Fibroblast of lung (primary cell): Measurements from ENCODE around the gene USF1. TPM values are rescaled to one million over a fixed set of nuclear protein-coding genes. Genes with fewer than 3 reads are reported as not detected.
"Not testable (repeated sequence)": the region's sequence is repeated elsewhere in the genome, so short reads cannot be mapped to it uniquely, and the experiment has no call there.

ENCODE experiments used
- DNase-seq, 2 donors: peaks; one replicate each; pipeline versions ENCODE4 v3.0.0 to v3.0.0-alpha.2; 2010; ENCODE audit warnings: low read depth in 2 of 2
- H2AFZ ChIP-seq: 2 replicates; pipeline ENCODE4 v1.5.1; 2012; ENCODE audit warnings: low read length, control low read depth, inconsistent platforms
- H3K27ac ChIP-seq: 2 replicates; pipeline ENCODE4 v1.5.1; 2011; ENCODE audit warnings: low read length, control low read depth; ENCODE audit not compliant: insufficient read depth
- H3K27me3 ChIP-seq: 2 replicates; pipeline ENCODE4 v1.5.1; 2011; ENCODE audit warnings: mild to moderate bottlenecking, low read length; ENCODE audit not compliant: control insufficient read depth, insufficient read depth
- H3K36me3 ChIP-seq: 2 replicates; pipeline ENCODE4 v1.5.1; 2011; ENCODE audit warnings: low read length; ENCODE audit not compliant: control insufficient read depth, insufficient read depth
- H3K4me1 ChIP-seq: 2 replicates; pipeline ENCODE4 v1.5.1; 2011; ENCODE audit warnings: low read length; ENCODE audit not compliant: control insufficient read depth, insufficient read depth; ENCODE audit errors: extremely low read depth
- H3K4me2 ChIP-seq: 2 replicates; pipeline ENCODE4 v1.5.1; 2011; ENCODE audit warnings: low read length, control low read depth; ENCODE audit not compliant: insufficient read depth; ENCODE audit errors: extremely low read depth
- H3K4me3 ChIP-seq, 4 experiments: fragments of 200-600 bp in 1 of 4; sonication (generic) in 1 of 4; replicated peaks in 1 of 4; 2 replicates each; pipeline ENCODE4 v1.5.1; 2011 to 2016; ENCODE audit warnings: low read length in 4 of 4, low read depth in 3 of 4, mild to moderate bottlenecking in 3 of 4, control low read depth in 2 of 4, inconsistent platforms in 1 of 4, mixed read lengths in 1 of 4; ENCODE audit not compliant: insufficient read depth in 1 of 4; ENCODE audit errors: control extremely low read depth in 1 of 4
- H3K79me2 ChIP-seq: 2 replicates; pipeline ENCODE4 v1.5.1; 2012; ENCODE audit warnings: mild to moderate bottlenecking, low read length, inconsistent platforms; ENCODE audit not compliant: control insufficient read depth, insufficient read depth
- H3K9ac ChIP-seq: 2 replicates; pipeline ENCODE4 v1.5.1; 2011; ENCODE audit warnings: mild to moderate bottlenecking, low read length, control low read depth; ENCODE audit not compliant: insufficient read depth
- H3K9me3 ChIP-seq: 2 replicates; pipeline ENCODE4 v1.5.1; 2012; ENCODE audit warnings: low read depth, low read length; ENCODE audit not compliant: control insufficient read depth, insufficient read depth
- H4K20me1 ChIP-seq: 2 replicates; pipeline ENCODE4 v1.5.1; 2011; ENCODE audit warnings: low read length; ENCODE audit not compliant: control insufficient read depth, insufficient read depth; ENCODE audit errors: extremely low read depth
- EZH2 ChIP-seq: IDR thresholded peaks from 2 replicates; pipeline ENCODE4 v1.5.1; 2012; ENCODE audit warnings: low read length, control low read depth, mild to moderate bottlenecking; ENCODE audit errors: missing control alignments
- polyA plus RNA-seq, 2 donors: library from polyadenylated mRNA; depleted of rRNA in 1 of 2; stranded (reverse) in 1 of 2; unstranded in 1 of 2; fragments of >200 nt; gene quantifications; 2 replicates each; pipeline ENCODE4 v1.2.1, GENCODE V29; 2011 to 2012; ENCODE audit warnings: missing spikeins in 1 of 2
- total RNA-seq: library from RNA; depleted of rRNA; stranded (reverse); fragments of >200 nt; gene quantifications from 2 replicates; pipeline ENCODE4 v1.2.1, GENCODE V29; 2014
- TF ChIP-seq, protein P1 (sequence below), 2 donors: IDR thresholded peaks in 1 of 2; conservative IDR thresholded peaks in 1 of 2; 1 replicate in 1 of 2; 2 replicates in 1 of 2; pipeline ENCODE4 v1.5.1; 2011 to 2012; ENCODE audit warnings: low read length in 2 of 2, control low read depth in 1 of 2, inconsistent platforms in 1 of 2, low read depth in 1 of 2, mild to moderate bottlenecking in 1 of 2

USF1 gene
- total and polyA plus RNA-seq, 2 donors (not counting 1 experiment from before 2014, with no cell fraction given) = 23.9 to 80.1 TPM

DNA sequence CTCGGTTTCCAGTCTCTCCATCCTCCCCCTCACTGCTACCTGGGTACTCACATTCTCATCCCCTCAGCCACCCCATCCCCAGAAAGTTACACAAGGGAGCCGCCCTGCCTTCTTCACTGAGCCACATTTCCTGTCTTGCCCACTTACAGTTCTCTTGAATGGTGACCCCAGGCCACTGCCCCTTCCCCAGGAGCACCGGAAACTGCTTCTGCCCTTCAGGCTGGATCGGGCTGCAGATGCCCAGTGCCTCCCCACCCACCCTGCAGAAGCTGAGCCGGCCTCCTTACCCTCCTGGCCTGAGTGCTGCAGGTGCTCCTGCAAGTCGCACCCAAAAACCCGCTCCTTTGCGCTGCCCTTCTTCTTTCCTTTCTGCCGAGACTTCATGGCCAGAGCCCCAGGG, 23.5 kb upstream of the USF1 start:
- Histone ChIP-seq H3K27ac (no peak overlapping the region), H3K4me1 (no peaks in the 10 kb centered on the region), H4K20me1 (no peaks in the 10 kb centered on the region), H3K9me3 (no peaks in the 10 kb centered on the region), H2AFZ (no peak overlapping the region), H3K9ac (no peak overlapping the region), H3K4me2 (no peak overlapping the region), H3K79me2 (no peaks in the 10 kb centered on the region), H3K27me3 (peaks cover 4% of the 10 kb centered on the region), H3K4me3 (no peak overlapping the region), H3K36me3 (no peaks in the 10 kb centered on the region)
- no peak for DNase-seq
- no peak for TF ChIP-seq EZH2
- TF ChIP-seq, protein P1, sequence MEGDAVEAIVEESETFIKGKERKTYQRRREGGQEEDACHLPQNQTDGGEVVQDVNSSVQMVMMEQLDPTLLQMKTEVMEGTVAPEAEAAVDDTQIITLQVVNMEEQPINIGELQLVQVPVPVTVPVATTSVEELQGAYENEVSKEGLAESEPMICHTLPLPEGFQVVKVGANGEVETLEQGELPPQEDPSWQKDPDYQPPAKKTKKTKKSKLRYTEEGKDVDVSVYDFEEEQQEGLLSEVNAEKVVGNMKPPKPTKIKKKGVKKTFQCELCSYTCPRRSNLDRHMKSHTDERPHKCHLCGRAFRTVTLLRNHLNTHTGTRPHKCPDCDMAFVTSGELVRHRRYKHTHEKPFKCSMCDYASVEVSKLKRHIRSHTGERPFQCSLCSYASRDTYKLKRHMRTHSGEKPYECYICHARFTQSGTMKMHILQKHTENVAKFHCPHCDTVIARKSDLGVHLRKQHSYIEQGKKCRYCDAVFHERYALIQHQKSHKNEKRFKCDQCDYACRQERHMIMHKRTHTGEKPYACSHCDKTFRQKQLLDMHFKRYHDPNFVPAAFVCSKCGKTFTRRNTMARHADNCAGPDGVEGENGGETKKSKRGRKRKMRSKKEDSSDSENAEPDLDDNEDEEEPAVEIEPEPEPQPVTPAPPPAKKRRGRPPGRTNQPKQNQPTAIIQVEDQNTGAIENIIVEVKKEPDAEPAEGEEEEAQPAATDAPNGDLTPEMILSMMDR (conservative IDR thresholded peaks at IDR 0.05 in 1 of 2, IDR thresholded peaks at IDR 0.05 in 1 of 2; ENCODE audit: low read depth in 1 of 2, low read length in 2 of 2) = no peak

DNA sequence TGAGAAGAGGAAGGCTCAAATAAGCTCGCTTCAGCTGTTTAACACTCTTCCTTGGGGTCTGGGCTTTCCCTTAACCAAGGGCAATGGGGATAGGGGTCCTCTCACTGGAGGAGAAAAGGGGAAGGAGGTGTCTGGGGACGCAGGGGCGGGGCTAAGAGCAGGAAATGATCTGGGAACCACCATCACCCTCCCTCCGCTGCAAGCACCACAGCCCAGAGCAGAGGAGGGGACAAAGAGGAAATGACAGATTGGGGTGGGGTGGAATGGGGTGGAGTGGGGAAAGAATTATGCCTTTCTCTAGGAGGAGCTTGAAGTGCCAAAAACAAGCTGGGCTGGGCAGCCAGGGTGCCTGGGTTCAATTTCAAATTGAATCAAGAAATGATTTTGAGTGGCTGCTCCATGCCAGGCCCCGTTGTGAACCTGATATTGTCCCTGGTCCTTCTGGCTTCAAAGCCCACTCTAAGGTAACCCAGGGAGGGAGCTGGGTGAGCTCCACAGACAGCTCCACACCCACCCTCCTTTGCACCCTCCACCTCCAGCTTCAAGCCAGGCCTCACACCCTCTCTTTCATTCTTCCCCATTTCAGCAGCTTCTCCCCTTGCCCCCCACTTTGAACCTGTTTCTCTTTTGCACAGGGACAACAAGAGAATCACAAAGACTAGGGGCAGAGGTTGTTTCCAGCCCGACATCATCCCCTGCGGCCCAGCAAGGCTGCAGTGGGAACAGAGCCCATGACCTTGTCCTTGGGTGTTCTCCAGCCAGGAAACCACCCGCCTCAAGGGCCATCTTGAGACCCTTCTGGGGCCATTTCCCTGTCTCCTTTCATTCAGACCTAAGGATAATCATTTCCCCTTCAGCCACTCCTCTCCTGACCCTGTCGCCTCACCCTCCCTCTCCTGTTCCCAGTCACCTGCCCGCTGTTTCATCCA, 22.8 kb upstream of the USF1 start:
- peaks cover 4% of the 10 kb centered on the region for H3K27me3 ChIP-seq
- H3K36me3 ChIP-seq = no peaks in the 10 kb centered on the region
- H3K4me1 ChIP-seq = no peaks in the 10 kb centered on the region
- H2AFZ ChIP-seq = no peak overlapping the region
- no peak overlapping the region for H3K9ac ChIP-seq
- TF ChIP-seq, protein P1 (conservative IDR thresholded peaks at IDR 0.05 in 1 of 2, IDR thresholded peaks at IDR 0.05 in 1 of 2; ENCODE audit: low read depth in 1 of 2, low read length in 2 of 2) = no peak
- no peak overlapping the region for H3K4me2 ChIP-seq
- no peaks in the 10 kb centered on the region for H4K20me1 ChIP-seq
- H3K4me3 ChIP-seq = no peak overlapping the region
- no peaks in the 10 kb centered on the region for H3K9me3 ChIP-seq
- no peak for DNase-seq
- no peaks in the 10 kb centered on the region for H3K79me2 ChIP-seq
- no peak overlapping the region for H3K27ac ChIP-seq

DNA sequence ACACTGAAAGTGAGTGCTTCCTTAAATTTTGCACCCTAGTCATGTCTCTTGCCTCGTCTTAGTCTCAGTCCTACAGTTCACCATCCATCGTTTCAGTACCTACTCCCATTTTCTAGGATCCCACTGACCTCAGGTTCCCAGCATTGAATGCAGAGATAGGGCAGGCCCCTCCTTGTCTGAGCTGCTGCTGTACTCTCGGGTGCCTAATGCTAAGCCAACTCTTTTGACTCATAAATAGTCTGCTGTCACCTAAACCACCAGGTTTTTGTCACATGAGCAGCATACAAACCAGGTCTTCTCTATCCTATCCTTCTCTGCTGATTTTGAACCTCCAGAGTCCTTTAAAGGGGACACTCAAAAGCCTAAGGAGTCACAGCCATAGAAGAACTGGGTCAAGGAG, 20.9 kb upstream of the USF1 start:
- Histone ChIP-seq H3K9ac (no peak overlapping the region), H3K9me3 (no peaks in the 10 kb centered on the region), H3K4me1 (no peaks in the 10 kb centered on the region), H3K4me2 (no peak overlapping the region), H4K20me1 (no peaks in the 10 kb centered on the region), H3K36me3 (no peaks in the 10 kb centered on the region), H3K4me3 (no peak overlapping the region), H3K27me3 (peaks cover 4% of the 10 kb centered on the region), H2AFZ (no peak overlapping the region), H3K79me2 (no peaks in the 10 kb centered on the region), H3K27ac (no peak overlapping the region)
- no peak for TF ChIP-seq EZH2
- DNase-seq = no peak

DNA sequence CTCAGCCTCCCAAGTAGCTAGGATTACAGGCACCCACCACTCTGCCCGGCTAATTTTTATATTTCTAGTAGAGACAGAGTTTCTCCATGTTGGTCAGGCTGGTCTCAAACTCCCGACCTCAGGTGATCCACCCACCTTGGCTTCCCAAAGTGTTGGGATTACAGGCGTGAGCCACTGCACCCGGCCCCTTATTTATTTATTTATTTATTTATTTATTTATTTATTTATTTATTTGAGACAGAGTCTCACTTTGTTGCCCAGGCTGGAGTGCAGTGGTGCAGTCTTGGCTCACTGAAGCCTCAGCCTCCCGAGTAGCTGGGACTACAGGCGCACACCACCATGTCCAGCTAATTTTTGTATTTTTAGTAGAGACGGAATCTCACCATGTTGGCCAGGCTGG, 19.9 kb upstream of the USF1 start:
- H3K9me3 ChIP-seq, H2AFZ ChIP-seq, H3K36me3 ChIP-seq, H3K9ac ChIP-seq, H4K20me1 ChIP-seq, H3K27ac ChIP-seq, H3K4me2 ChIP-seq, H3K4me3 ChIP-seq, H3K79me2 ChIP-seq, H3K4me1 ChIP-seq, DNase-seq, H3K27me3 ChIP-seq: not testable (repeated sequence)

DNA sequence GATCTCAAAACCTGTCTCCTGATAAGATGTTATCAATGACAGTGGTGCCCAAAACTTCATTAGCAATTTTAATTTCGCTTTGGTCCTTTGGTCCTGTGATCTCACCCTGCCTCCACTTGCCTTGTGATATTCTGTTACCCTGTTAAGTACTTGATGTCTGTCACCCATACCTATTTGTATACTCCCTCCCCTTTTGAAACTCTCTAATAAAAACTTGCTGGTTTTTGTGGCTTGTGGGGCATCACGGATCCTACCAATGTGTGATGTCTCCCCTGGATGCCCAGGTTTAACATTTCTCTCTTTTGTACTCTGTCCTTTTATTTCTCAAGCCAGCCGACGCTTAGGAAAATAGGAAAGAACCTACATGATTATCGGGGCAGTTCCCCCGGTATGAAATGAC, 18.2 kb upstream of the USF1 start:
- not testable (repeated sequence) for H3K27ac ChIP-seq, H3K4me3 ChIP-seq, H3K4me2 ChIP-seq, H3K4me1 ChIP-seq, H2AFZ ChIP-seq, H3K27me3 ChIP-seq, H4K20me1 ChIP-seq, H3K36me3 ChIP-seq, H3K9ac ChIP-seq, DNase-seq, H3K9me3 ChIP-seq, H3K79me2 ChIP-seq
